ENCODE measurements around the gene SPATA31A6. TPM values are rescaled to one million over a fixed set of nuclear protein-coding genes. Genes with fewer than 3 reads are reported as not detected.
"Not testable (repeated sequence)": the region's sequence is repeated elsewhere in the genome, so short reads cannot be mapped to it uniquely, and the experiment has no call there.

SPATA31A6 gene
- total RNA-seq, result not detected

DNA sequence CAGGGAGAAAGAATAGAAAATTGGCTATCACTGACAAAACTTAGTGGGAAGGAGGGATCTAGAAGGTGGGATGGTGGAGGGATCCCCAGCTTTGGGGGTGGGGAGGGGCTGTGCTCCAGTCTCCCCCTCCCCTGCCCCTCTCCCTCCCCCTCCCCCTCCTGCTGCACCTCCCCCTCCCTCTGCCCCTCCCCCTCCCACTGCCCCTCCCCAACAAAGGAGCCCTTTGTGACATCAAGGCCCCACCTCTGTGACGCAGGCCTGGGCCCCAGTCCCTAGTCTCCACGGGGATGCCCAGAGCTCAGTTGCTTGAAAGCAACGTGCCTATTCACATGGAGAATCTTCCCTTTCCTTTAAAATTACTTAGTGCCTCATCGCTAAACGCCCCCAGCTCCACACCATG is at the start of gene SPATA31A6:
Gene SPATA31A6, plus strand, starts transcription at position 301 of the 400 bp plus-strand sequence. Its CDS starts 29 bp downstream, at position 330.
- DNase-seq, result not testable (repeated sequence)
- 92% methylated on average over 2 of the region's 5 CpGs; no CpG with 5 or more reads in 1 of the 2 donors for WGBS, 2 donors

GRCh38 chr9:42160299-42160698 is 23.2 kb upstream of the SPATA31A6 start:
- H3K9me3 ChIP-seq; DNase-seq; H3K27me3 ChIP-seq; H3K27ac ChIP-seq; H3K4me3 ChIP-seq; H3K36me3 ChIP-seq; intact Hi-C loops (cut with DNase I); H3K4me1 ChIP-seq: not testable (repeated sequence)
- peak in 1 of 6 experiments; percentile 21 for TF ChIP-seq CTCF (IDR thresholded peaks at IDR 0.05)
- no CpG with 5 or more reads among the region's 1 CpG for WGBS, 2 donors

More for the DNA sequence above, at the start of gene SPATA31A6:
- H3K9me3 ChIP-seq; H3K4me1 ChIP-seq; H3K36me3 ChIP-seq; H3K27ac ChIP-seq; intact Hi-C loops (cut with DNase I); H3K27me3 ChIP-seq; H3K4me3 ChIP-seq: not testable (repeated sequence)

GRCh38 chr9:42219861-42220260 is 36.4 kb downstream of the SPATA31A6 start:
- H3K27me3 ChIP-seq; H3K27ac ChIP-seq; H3K4me3 ChIP-seq; H3K36me3 ChIP-seq; intact Hi-C loops (cut with DNase I); DNase-seq; H3K9me3 ChIP-seq; H3K4me1 ChIP-seq: not testable (repeated sequence)
- WGBS, 2 donors, result 38 to 39% methylated on average over 2 of the region's 2 CpGs

DNA sequence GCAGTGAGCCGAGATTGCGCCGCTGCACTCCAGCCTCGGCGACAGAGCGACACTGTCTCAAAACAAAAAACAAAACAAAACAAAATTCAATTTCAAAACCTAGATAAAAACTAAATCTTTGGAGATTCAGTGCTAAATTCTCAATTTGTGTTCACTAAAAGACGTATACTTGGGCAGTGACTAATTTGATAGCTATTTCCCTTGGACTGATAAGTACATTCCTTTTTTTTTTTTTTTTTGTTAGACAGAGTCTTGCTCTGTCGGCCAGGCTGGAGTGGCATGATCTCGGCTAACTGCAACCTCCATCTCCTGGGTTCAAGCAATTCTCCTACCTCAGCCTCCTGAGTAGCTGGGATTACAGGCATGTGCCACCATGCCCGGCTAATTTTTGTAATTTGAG is 39.8 kb downstream of the SPATA31A6 start:
- H3K9me3 ChIP-seq; H3K36me3 ChIP-seq; DNase-seq; intact Hi-C loops (cut with DNase I); H3K27ac ChIP-seq; H3K4me3 ChIP-seq; H3K27me3 ChIP-seq; H3K4me1 ChIP-seq: not testable (repeated sequence)
- 84 to 88% methylated on average over 4 to 7 of the region's 10 CpGs for WGBS, 2 donors

- H3K9me3 ChIP-seq; H3K4me1 ChIP-seq; DNase-seq; H3K27me3 ChIP-seq; H3K4me3 ChIP-seq; H3K36me3 ChIP-seq; intact Hi-C loops (cut with DNase I); H3K27ac ChIP-seq: not testable (repeated sequence)
- WGBS, 2 donors, result 11 to 26% methylated on average over 4 of the region's 4 CpGs
Measured at GRCh38 chr9:42233031-42233430, 49.6 kb downstream of the SPATA31A6 start.

DNA sequence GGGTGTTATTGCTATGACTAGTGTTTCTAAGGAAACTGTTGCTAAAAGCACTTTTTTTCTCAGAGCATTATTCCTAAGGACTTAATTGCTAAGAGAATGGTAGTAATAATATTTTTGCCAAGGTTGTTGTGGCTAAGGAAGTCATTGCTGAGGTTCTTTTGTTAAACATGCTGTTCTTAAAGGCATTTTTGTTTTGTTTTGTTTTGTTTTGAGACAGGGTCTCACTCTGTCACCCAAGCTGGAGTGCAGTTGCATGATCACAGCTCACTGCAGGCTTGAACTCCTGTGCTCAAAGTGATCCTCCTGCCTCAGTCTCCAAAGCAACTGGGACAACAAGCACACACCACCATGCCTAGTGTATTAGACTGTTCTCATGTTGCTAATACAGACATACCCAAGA is 51.2 kb downstream of the SPATA31A6 start:
- H3K4me1 ChIP-seq; intact Hi-C loops (cut with DNase I); DNase-seq; H3K4me3 ChIP-seq; H3K27me3 ChIP-seq; H3K9me3 ChIP-seq; H3K27ac ChIP-seq; H3K36me3 ChIP-seq: not testable (repeated sequence)

GRCh38 chr9:42235352-42235991 is 52.0 kb downstream of the SPATA31A6 start:
- DNase-seq; H3K27ac ChIP-seq; H3K4me1 ChIP-seq; H3K9me3 ChIP-seq; intact Hi-C loops (cut with DNase I); H3K4me3 ChIP-seq; H3K27me3 ChIP-seq; H3K36me3 ChIP-seq: not testable (repeated sequence)
- WGBS, 2 donors, result no CpG with 5 or more reads among the region's 1 CpG

- H3K36me3 ChIP-seq; H3K4me1 ChIP-seq; H3K4me3 ChIP-seq; intact Hi-C loops (cut with DNase I); H3K27me3 ChIP-seq; DNase-seq; H3K27ac ChIP-seq; H3K9me3 ChIP-seq: not testable (repeated sequence)
Measured at GRCh38 chr9:42236097-42236496, 52.6 kb downstream of the SPATA31A6 start.

DNA sequence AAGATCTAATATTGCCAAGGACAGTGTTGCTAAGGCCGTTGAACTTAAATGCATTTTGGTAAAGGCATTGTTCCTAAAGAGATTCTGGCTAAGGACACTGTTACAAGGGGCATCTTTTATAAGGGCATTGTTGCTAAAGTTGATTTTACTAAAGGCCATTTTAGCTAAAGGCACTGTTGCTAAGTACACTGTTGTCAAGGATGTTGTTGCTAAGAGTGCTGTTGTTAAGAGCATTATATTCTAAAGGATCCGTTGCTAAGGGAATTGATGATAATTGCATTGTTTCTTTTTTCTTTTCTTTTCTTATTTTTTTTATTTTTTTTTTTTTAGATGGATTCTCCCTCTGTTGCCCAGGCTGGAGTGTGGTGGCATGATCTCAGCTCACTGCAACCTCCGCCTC is 53.9 kb downstream of the SPATA31A6 start:
- H3K4me3 ChIP-seq; H3K9me3 ChIP-seq; H3K36me3 ChIP-seq; DNase-seq; H3K27ac ChIP-seq; H3K4me1 ChIP-seq; H3K27me3 ChIP-seq; intact Hi-C loops (cut with DNase I): not testable (repeated sequence)
- 67 to 82% methylated on average over 2 to 3 of the region's 3 CpGs for WGBS, 2 donors

DNA sequence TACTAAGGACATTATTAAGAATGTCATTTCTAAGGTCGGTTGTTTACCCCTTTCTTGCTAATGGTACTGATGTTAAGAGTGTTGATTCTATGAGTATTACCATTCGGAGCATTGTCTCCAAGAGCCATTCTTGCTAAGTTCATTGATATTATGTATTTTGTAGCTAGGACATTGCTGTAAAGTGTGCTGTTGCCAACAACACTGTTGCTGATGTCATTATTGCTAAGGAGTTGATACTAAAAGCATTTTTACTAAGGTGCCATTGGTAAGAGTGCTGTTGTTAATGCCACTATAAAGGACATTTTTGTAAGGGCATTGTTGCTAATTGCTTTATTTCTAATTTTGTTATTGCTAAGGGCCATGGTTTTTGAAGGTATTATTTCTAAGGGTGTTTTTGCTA is 55.4 kb downstream of the SPATA31A6 start:
- H3K4me3 ChIP-seq; H3K36me3 ChIP-seq; H3K9me3 ChIP-seq; H3K27me3 ChIP-seq; intact Hi-C loops (cut with DNase I); H3K4me1 ChIP-seq; DNase-seq; H3K27ac ChIP-seq: not testable (repeated sequence)
- WGBS, 2 donors, result 74 to 75% methylated on average over 2 of the region's 2 CpGs

All from esophagus squamous epithelium (tissue), 5 donors.